ENCODE measurements around the gene LRG1. TPM values are rescaled to one million over a fixed set of nuclear protein-coding genes. Genes with fewer than 3 reads are reported as not detected.
A peak's percentile ranks its signal among the peaks of the same experiment; 100 is the strongest.

The LRG1 gene
- total RNA-seq, 1 donor, result not detected

GRCh38 chr19:4496304-4496703 lies 43.5 kb downstream of the LRG1 start:
- Histone ChIP-seq H3K9me3 (ENCODE audit: low read depth, low read length) (no peaks in the 10 kb centered on the region), H3K4me3 (ENCODE audit: insufficient read depth, low read length) (no peak overlapping the region), H3K27me3 (ENCODE audit: insufficient read depth, low read length) (no peaks in the 10 kb centered on the region), H4K20me1 (ENCODE audit: insufficient read depth, low read length) (peaks cover 3% of the 10 kb centered on the region), H3K27ac (ENCODE audit: low read depth, low read length) (no peak overlapping the region), H3K36me3 (ENCODE audit: insufficient read depth, low read length) (peaks cover 42% of the 10 kb centered on the region), H3K79me2 (ENCODE audit: insufficient read depth, low read length) (no peaks in the 10 kb centered on the region), H3K4me2 (ENCODE audit: insufficient read depth, low read length) (no peak overlapping the region), H3K4me1 (ENCODE audit: insufficient read depth, low read length) (no peaks in the 10 kb centered on the region), H2AFZ (ENCODE audit: low read length) (no peak overlapping the region)
- TF ChIP-seq, protein P1, sequence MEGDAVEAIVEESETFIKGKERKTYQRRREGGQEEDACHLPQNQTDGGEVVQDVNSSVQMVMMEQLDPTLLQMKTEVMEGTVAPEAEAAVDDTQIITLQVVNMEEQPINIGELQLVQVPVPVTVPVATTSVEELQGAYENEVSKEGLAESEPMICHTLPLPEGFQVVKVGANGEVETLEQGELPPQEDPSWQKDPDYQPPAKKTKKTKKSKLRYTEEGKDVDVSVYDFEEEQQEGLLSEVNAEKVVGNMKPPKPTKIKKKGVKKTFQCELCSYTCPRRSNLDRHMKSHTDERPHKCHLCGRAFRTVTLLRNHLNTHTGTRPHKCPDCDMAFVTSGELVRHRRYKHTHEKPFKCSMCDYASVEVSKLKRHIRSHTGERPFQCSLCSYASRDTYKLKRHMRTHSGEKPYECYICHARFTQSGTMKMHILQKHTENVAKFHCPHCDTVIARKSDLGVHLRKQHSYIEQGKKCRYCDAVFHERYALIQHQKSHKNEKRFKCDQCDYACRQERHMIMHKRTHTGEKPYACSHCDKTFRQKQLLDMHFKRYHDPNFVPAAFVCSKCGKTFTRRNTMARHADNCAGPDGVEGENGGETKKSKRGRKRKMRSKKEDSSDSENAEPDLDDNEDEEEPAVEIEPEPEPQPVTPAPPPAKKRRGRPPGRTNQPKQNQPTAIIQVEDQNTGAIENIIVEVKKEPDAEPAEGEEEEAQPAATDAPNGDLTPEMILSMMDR (IDR thresholded peaks at IDR 0.05; ENCODE audit: extremely low read depth, low read depth, low read length), result no peak
- DNase-seq (ENCODE audit: insufficient read length, low spot score, missing footprints), result peak; percentile 64

GRCh38 chr19:4495471-4495870 lies 44.4 kb downstream of the LRG1 start:
- Histone ChIP-seq H4K20me1 (ENCODE audit: insufficient read depth, low read length) (peaks cover 4% of the 10 kb centered on the region), H3K79me2 (ENCODE audit: insufficient read depth, low read length) (no peaks in the 10 kb centered on the region), H3K27ac (ENCODE audit: low read depth, low read length) (no peak overlapping the region), H2AFZ (ENCODE audit: low read length) (no peak overlapping the region), H3K36me3 (ENCODE audit: insufficient read depth, low read length) (peaks cover 46% of the 10 kb centered on the region), H3K27me3 (ENCODE audit: insufficient read depth, low read length) (no peaks in the 10 kb centered on the region), H3K4me3 (ENCODE audit: insufficient read depth, low read length) (no peak overlapping the region), H3K4me1 (ENCODE audit: insufficient read depth, low read length) (no peaks in the 10 kb centered on the region), H3K4me2 (ENCODE audit: insufficient read depth, low read length) (no peak overlapping the region), H3K9me3 (ENCODE audit: low read depth, low read length) (no peaks in the 10 kb centered on the region)
- peak; percentile 84 for DNase-seq (ENCODE audit: insufficient read length, low spot score, missing footprints)
- TF ChIP-seq, protein P1 (IDR thresholded peaks at IDR 0.05; ENCODE audit: extremely low read depth, low read depth, low read length), result no peak

DNA sequence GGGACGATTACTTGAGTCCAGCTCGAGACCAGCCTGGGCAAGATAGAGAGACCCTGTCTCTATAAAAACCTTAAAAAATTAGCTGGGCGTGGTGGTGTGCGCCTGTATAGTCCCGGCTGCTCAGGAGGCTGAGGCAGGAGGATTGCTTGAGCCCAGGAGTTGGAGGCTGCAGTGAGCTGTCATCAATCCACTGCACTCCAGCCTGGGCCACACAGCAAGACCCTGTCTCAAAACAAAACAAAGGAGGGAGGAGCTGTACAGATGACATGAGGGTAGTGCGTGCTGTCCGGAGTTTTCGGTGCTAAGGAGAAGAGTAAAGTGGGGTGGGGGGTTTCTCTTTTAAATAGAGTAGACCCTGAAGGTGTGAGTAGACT lies 45.2 kb downstream of the LRG1 start:
- no peak overlapping the region for H3K4me3 ChIP-seq (ENCODE audit: insufficient read depth, low read length)
- no peaks in the 10 kb centered on the region for H3K27me3 ChIP-seq (ENCODE audit: insufficient read depth, low read length)
- H3K4me2 ChIP-seq (ENCODE audit: insufficient read depth, low read length), result no peak overlapping the region
- peaks cover 50% of the 10 kb centered on the region for H3K36me3 ChIP-seq (ENCODE audit: insufficient read depth, low read length)
- peaks cover 4% of the 10 kb centered on the region for H4K20me1 ChIP-seq (ENCODE audit: insufficient read depth, low read length)
- DNase-seq (ENCODE audit: insufficient read length, low spot score, missing footprints), result peak; percentile 26
- no peaks in the 10 kb centered on the region for H3K4me1 ChIP-seq (ENCODE audit: insufficient read depth, low read length)
- no peak overlapping the region for H3K27ac ChIP-seq (ENCODE audit: low read depth, low read length)
- H3K9me3 ChIP-seq (ENCODE audit: low read depth, low read length), result no peaks in the 10 kb centered on the region
- H3K79me2 ChIP-seq (ENCODE audit: insufficient read depth, low read length), result no peaks in the 10 kb centered on the region
- no peak overlapping the region for H2AFZ ChIP-seq (ENCODE audit: low read length)
- TF ChIP-seq, protein P1 (IDR thresholded peaks at IDR 0.05; ENCODE audit: extremely low read depth, low read depth, low read length), result no peak

DNA sequence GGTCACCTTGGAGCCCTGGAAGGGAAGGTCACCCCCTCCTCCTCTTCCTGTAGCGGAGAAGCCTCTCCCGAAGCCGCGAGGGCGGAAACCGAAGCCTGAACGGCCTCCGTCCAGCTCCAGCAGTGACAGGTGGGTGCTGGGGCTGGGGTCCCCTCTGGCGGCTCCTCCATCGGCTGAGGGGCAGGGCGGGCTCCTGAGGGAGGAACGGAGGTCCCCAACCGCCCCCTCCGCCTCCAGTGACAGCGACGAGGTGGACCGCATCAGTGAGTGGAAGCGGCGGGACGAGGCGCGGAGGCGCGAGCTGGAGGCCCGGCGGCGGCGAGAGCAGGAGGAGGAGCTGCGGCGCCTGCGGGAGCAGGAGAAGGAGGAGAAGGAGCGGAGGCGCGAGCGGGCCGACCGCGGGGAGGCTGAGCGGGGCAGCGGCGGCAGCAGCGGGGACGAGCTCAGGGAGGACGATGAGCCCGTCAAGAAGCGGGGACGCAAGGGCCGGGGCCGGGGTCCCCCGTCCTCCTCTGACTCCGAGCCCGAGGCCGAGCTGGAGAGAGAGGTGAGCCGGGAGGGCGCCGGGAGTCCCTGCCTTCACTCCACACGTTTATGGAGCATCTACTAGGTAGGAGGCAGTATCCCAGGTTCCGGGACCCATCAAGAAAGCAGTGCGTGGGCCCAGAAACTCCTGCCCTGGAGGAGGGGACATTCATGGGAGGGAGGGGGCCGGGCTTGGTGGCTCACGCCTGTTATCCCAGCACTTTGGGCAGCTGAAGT lies 45.7 kb downstream of the LRG1 start:
- Histone ChIP-seq H4K20me1 (ENCODE audit: insufficient read depth, low read length) (peaks cover 4% of the 10 kb centered on the region), H3K4me2 (ENCODE audit: insufficient read depth, low read length) (no peak overlapping the region), H3K79me2 (ENCODE audit: insufficient read depth, low read length) (no peaks in the 10 kb centered on the region), H3K27ac (ENCODE audit: low read depth, low read length) (no peak overlapping the region), H2AFZ (ENCODE audit: low read length) (no peak overlapping the region), H3K36me3 (ENCODE audit: insufficient read depth, low read length) (peaks cover 50% of the 10 kb centered on the region), H3K4me1 (ENCODE audit: insufficient read depth, low read length) (no peaks in the 10 kb centered on the region), H3K9me3 (ENCODE audit: low read depth, low read length) (no peaks in the 10 kb centered on the region), H3K27me3 (ENCODE audit: insufficient read depth, low read length) (no peaks in the 10 kb centered on the region), H3K4me3 (ENCODE audit: insufficient read depth, low read length) (no peak overlapping the region)
- DNase-seq (ENCODE audit: insufficient read length, low spot score, missing footprints), result peak; percentile 75
- TF ChIP-seq, protein P1 (IDR thresholded peaks at IDR 0.05; ENCODE audit: extremely low read depth, low read depth, low read length), result no peak
